ENCODE data around the gene PDZD7. TPM values are rescaled to one million over a fixed set of nuclear protein-coding genes. Genes with fewer than 3 reads are reported as not detected.

PDZD7 gene
- total RNA-seq, 1 experiment from 2014 or later, result 5.0 TPM

DNA sequence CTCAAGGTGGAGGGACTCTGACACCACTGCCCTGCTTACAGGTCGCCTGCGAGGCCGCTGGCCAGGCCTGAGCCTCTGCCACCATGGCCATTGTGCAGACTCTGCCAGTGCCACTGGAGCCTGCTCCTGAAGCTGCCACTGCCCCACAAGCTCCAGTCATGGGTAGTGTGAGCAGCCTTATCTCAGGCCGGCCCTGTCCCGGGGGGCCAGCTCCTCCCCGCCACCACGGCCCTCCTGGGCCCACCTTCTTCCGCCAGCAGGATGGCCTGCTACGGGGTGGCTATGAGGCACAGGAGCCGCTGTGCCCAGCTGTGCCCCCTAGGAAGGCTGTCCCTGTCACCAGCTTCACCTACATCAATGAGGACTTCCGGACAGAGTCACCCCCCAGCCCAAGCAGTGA is 28.5 kb downstream of the PDZD7 start:
- DNase-seq (ENCODE audit: low spot score), result no peak

DNA sequence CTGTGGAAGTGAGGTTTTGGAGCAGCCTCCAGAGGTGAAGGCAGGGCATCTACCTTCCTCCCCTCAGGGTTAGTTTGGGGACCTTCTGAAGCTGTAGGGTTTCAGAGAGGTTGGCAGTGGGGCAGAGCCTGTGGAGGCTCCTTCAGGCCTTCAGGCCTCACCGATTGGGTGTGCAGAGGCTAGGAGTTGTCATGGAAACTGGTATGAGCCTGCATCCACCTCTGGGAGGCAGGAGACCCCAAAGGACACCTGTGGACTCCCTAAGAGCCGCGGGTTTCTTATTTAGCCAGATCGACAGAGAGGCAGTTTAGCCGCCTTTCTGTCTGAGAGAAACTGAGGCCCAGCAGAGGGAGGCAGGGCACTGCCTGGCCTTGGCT is 29.3 kb downstream of the PDZD7 start:
- no peak for DNase-seq (ENCODE audit: low spot score)

DNA sequence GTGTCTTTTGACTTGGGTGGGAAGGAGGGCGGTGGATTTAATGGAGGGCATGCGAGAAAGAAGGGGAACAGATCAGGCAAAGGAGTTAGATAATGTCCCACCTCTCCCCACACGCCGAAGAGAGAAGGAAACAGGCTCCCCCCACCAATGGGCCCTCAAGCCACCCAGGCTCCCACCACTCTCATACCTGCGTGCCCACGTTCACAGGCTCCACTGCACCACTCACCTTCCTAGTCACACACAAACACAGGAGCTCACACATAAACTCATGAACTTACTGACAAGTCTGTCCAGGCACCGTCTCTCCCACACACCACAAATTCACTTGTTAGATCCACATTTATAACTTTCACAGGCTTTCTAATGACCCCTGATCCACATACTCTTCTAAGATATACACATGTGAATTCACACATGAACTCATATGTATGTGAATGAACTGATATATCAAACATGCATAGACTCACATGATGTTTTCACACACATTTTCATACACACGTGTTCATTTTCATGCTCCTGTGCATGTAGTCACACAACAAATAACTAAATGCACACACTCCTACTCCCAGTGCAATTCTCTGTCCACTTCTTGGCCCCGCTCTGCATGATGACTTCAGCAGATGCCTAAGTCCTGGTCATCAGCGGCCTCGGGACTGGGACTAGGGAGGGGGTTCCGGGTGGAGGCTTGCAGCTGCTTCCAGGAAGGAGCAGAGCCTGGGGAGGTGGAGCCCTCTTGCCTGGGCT is 29.8 kb downstream of the PDZD7 start:
- DNase-seq (ENCODE audit: low spot score), result peak; percentile 75

DNA sequence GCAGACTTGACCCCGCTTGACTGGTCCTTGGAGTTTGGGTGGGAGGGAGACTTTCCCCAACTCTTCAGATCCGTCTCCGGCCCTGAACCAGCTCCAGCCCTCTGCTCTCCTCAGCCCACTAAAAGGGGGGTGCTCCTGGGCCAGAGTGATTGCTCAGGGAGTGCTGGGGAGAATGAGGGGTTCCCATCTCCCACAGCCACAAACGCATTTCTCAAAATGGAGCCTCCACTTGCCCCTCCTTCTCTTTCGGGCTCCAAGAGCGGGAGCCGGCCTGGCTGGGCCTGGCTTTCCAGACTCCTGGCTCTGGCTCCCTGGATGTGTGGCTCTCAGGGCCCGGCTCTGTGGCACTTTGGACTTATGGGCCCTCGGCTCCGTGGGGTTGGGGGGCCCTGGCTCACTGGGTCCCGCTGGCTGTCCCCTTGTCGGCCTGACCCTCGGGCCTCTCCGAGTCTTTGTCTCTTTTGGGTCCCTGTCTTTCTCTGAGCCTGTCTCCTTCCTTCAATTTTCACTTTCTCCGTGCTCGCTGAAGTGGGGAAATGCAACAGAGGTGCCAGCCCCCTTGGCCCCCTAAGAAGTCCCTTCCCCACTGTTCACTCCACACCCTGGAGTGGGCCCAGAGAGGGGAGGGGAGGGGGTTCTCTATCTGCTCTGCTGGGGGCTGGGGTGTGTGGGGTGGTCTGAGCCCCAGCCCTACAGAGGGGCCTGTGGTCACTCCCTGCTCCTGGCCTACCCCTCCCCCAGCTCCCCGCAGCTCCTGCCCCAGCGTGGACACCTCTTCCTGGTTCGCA is 30.6 kb downstream of the PDZD7 start:
- peak; percentile 26 for DNase-seq (ENCODE audit: low spot score)

DNA sequence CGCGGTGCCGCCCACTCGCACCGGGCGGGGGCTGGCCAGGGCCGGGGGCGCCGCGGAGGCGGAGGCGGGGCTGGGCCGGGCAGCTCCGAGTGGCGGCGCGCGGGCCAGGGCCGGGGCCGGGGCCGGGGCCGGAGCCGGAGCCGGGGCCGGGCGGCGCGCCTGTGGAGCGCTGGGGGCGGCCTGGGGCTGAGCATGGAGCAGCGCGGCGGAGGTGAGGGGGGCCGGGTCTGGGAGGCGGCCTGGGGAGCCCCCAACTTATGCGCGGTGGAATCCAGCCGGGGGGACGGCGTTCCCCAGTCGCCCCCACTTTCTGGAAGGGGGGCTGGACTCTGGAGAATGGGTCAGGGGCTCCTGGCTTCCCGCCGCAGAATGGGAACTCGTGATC is 31.2 kb downstream of the PDZD7 start, which contains the start of gene LZTS2:
TSS of gene LZTS2 (plus strand) at position 67 of the 385 bp plus-strand sequence. CDS start 2,731 bp downstream, outside the sequence.
- DNase-seq (ENCODE audit: low spot score), result no peak

DNA sequence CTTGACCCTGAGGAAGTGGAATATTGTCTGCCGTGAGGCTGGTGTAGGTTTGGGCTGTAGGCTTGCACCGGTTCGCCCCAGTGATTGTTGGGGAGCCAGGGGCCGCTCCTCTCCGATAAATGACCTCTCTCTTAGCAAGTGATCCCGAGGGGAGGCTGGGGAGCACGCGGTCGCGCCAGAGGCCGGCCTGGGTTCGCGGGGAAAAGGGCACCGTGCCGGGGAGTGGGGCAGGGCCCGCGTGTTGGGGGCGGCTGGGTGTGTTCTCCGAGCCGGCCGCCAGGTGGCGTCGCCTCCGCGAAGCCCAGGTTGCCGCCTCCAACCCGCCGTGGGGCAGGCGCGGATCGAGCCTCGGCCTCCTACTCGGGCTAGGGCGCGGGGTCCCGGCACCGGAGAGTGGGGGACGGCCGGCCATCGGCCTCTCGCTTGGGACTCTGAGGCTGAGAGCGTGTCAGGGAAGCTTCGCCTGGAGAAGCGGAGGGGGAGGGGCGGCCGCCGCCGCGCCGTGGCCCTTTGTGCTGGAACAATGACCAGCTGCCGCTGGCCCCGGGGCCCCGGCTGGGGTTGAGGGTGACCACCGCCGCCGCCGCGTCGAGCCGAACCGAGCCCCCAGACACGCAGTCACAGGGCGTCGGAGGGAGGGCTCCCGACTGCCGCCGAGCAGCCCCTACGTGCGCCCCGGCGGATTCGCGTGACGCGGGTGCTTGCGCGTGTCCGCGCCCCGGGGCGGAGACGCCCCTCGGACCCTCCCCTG is 31.8 kb downstream of the PDZD7 start:
- DNase-seq (ENCODE audit: low spot score), result peak; percentile 55

DNA sequence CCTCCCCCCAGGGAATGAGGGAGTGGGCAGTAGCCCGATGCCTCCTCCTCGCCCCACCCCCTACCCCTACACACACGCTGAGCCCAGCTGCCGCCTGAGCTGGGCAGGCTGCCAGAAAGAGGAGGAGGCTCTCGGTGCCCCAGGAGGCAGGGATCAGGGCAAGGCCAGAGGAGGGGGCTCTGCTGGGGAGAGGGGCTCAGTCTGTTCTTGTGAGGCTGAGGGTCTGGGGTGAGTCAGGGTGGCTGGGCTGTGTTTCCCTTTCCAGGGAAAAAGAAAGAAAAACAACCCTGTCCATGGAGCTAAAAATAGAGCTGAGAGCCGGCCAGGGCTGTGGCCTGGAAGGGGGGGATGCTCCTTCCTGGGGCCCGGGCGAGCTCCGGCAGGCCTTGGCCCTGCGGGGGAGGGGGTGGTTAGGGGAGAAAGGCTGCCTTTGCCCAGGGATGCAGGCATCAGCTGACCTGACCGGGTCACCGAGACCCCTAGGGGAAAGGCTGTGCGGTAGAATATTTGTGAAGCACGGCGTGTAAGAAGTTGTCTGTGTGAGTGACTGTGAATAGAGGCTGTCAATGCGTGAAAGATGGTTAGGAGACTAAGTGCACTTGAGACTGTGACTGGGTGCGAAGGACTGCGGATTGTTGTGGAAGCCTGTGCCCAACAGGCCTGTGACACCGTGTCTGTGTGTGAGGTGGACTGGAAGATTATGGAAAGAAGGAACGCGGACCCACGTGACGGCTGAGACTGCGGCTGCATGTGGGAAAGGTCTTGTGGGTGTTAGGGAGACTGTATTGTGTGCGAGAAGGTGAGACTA is 32.5 kb downstream of the PDZD7 start:
- peak; percentile 72 for DNase-seq (ENCODE audit: low spot score)

DNA sequence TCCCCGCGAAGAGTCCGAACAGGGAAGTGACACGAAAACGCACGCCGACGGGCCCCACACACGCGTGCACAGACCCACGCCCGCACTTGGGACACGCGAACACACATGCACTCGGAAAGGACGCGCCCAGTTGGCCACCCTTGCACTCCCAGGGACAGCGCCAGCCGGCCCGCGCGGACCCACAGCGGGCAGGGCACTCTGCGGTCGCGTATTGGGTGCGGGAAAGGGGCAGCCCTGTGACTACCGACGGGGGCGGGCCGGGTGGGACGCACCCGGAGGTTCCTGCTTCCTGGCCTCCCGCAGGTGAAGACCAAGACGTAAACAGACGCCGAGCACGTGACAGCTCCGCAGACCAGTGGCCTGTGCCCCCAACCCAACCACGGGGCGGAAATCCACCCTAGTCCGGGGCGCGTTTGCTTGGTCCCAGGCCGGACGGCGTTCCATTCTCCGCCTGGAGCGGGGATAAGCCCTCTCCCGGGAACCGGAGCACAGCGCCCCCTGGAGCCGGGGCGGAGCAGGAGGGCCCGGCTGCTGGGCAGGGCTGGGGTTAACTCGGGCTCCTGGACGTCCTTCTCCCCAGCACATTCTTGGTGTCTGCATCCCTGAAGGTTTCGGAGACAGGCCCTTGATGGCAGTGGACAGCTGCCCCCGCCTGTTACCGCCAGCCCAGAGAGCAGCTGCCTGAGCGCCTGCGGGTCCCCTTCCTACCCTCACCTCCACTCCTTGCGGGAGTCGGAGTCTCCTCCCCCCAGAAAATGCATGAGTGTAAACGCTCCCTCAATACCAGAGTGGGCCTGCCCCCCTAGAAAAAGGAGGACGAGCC is 33.4 kb downstream of the PDZD7 start:
- peak; percentile 72 for DNase-seq (ENCODE audit: low spot score)

DNA sequence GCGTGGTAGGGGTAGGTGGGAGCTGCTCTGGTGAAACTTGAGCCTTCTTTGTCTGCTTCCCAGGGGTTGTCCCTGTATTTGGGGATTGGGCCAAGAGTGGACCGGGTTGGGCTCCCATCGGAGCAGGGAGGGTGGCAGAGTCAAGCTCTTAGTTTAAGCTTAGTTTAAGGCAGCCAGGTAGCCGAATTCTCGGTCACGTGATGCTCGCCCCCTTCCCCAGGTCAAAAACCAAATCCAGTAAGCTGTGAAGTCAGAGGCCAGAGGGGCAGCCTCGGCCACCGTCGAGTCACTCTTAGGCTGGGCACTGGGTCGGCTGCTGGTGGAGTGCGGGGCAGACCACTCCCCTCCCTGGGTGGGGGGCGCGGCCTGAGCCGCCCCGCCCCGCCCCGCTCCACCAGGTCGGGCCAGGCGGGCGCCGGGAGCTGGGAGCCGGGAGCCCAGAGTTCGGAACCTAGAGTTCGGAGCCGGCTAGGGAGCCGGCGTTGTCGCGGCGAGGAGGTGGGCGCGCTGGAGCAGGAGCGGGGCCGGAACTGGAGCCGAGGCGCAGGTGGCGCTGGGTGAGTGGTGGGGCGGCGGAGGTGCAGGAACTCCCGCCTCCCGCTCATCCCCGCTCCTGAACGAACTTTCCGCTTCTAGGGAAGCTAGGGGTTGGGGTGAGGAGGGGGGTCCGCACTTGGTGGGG is 34.1 kb downstream of the PDZD7 start:
- DNase-seq (ENCODE audit: low spot score), result no peak

DNA sequence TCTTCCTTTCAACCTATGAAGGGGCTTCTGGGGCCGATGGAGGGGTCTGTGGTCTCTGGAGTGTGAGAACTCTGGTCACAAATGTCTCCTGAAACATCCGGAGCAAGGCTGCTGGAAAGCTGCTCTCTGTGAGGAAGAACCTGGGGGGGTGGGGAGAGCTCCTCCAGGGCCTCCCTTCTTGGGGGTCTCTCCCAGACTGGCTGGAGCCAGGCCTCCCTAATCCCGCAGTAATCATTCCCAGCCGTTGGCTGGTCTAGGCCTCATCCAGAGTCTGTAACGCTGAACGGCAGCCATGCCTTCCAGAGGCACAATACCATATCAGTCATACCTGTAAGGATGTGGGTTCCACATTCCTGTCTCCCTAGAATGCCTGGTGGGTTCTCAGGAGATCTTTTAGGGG is 35.7 kb downstream of the PDZD7 start:
- no peak for DNase-seq (ENCODE audit: low spot score)

DNA sequence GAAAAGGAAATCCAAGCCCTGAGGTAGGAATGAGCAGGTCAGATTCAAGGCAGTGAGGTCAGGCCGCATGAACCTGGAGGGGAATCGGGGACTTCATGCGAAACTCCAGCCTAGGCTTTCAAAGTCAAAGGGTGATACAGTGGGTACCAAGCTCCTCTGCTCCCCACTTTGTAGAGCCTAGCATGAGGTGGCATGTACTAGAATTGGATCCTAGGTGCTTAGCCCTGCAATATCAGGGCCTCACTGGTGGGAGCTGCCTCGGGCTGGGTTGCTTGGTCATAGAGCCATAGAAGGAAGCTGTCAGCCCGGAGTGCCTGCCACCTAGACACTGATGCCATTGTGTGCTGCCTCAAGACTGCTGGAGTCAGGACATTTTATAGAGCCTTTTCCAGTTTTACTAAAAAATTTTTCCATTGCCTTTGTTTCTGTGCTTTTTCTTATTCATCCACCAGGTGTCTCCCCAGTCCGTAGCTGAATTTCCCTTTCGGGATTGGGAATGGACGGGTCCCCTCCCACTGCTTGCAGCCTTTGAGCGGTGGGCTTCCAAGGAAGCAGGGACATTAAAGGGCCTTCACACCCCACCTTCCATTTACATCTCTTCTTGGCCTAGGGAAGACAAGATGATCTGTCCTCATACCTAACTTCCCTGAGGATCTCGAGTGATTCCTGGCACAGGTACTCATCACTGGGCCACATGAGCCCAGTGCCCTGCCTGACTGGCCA is 36.8 kb downstream of the PDZD7 start:
- DNase-seq (ENCODE audit: low spot score), result peak; percentile 33

DNA sequence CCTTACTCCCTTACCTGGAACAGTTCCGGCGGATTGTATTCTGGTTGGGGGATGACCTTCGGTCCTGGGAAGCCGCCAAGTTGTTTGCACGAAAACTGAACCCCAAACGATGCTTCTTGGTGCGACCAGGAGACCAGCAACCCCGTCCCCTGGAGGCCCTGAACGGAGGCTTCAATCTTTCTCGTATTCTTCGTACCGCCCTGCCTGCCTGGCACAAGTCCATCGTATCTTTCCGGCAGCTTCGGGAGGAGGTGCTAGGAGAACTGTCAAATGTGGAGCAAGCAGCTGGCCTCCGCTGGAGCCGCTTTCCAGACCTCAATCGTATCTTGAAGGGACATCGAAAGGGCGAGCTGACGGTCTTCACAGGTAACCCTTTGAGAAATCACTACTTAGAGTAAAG is 41.8 kb downstream of the PDZD7 start:
- DNase-seq (ENCODE audit: low spot score), result no peak

DNA sequence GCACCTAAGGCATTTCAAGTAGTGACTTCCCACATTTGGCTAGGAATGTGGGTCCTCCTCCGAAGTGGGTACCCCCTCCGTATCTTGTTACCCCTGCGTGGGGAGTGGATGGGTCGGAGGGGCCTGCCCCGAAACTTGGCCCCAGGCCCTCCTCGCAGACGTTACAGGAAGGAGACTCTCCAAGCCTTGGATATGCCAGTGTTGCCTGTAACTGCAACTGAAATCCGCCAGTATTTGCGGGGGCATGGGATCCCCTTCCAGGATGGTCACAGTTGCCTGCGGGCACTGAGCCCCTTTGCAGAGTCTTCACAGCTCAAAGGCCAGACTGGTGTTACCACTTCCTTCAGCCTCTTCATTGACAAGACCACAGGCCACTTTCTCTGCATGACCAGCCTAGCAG is 42.8 kb downstream of the PDZD7 start:
- no peak for DNase-seq (ENCODE audit: low spot score)

DNA sequence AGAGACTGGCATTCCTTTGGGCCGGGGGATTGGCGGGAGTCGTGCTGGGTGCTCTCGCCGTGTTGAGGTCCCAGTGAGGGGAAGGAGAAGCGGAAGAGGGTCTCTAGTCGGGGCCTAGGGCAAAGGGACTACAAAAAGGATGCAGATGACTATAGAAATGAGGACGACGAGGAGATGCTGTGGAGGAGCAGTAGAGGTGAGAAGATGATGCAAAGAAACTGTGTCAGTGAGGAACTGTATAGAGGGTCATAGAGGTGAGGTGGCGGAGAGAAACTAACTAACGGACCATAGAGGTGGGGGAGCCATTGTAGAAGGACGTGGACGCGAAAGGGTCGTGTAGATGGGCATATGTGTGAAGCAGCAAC is 43.3 kb downstream of the PDZD7 start:
- DNase-seq (ENCODE audit: low spot score), result no peak

DNA sequence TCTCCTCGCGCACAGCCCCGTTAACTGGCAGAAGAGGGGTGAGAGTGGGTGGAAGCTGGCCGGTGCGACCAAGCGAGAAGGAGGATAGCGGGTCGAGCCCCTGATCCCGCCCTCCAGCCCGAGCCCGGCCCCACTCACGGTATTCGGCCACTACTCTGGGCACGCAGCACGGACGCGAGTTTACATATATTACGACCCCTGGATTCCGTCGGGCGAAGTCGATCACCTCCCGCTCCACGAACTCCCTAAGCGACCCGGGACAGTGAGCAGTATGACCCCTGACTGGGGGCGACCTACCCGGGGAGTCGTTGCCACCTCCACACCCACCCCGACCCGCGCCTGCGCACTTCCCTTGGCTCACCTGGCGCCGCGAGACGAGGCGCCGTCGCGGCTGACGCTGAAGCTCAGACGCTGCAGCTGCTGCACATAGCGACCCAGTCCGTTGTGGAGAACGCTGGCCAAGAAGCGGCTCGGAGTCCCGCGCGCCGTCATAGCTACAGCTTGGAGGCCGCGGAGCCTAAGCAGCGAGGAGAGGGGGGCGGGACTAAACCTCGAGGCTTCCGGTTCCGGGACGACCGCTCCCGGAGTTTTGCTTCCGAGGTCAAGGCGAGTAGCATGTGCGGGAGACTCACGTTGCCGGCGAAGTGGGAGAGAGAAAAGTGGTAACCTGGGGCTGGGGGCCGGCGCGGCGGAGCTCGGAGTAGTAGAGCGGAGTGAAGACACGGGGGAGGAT is 43.8 kb downstream of the PDZD7 start, which contains the start of the genes MRPL43 and TWNK:
TSS of gene MRPL43 (minus strand) at position 546 of the 733 bp plus-strand sequence. CDS start at position 492, 54 bp downstream.
TSS of gene TWNK (plus strand) at position 592 of the 733 bp plus-strand sequence. CDS start 668 bp downstream, outside the sequence.
- peak; percentile 69 for DNase-seq (ENCODE audit: low spot score)

DNA sequence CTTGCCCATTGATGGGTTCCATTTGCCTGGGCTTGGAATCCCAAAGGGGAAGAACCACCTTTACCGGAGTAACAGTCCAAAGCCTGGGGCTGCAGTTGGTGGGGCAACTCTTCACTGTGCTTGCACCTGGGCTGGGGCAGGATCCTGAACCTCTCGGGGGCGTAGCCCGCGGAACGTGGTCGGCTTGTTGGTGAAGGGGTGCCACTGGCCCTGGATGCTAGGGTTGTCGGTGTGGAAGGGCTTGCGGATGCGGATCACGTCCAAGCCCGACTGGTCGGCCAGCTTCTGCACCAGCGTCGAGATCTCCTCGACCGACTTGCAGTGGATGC is 44.3 kb downstream of the PDZD7 start:
- no peak for DNase-seq (ENCODE audit: low spot score)

DNA sequence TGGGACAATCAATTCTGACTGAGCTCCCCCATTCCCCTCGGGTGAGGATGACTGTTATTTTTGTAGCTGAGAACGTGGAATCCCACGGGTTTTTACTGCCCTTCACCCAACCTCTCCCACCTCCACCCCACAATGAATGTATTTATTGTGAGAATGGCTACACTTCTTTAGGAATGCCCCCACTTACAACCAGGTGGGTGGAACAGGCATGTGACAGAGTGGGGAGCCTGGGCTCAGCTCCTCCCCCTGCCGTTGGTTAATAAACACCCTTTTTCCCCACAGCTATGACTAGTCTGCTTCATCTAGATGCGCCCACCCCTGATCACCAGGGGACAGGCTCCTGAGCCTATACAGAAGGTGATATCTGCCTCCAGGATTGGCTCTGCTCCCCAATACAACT is 45.6 kb downstream of the PDZD7 start:
- no peak for DNase-seq (ENCODE audit: low spot score)

DNA sequence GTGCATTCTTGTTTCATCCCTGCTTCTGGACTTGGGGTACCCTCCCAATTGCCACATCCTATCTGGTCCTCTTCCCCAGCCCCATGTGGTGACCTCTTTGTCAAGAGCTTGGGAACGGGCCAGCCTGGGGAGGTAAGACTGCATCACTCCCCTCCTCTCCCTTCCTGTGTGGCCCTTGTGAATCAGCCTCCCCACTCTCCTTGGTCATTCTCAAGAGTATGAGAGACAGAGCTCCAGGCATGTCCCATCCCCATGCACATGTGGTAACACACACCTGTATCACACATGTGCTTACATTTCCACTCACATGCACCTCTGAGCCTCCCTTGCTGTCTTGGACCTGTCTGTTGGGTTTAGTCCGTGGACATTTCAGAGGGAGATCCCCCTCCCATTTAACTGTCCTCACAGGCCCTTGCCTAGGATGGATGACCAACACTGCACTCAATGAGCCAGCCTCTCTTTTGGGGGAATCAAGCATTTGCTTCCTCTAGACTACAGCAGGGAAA is 46.2 kb downstream of the PDZD7 start:
- no peak for DNase-seq (ENCODE audit: low spot score)

Data from A172 (cell line).